Measurements from ENCODE around the gene CNNM2. TPM values are rescaled to one million over a fixed set of nuclear protein-coding genes. Genes with fewer than 3 reads are reported as not detected.

CNNM2 gene
- total and polyA plus RNA-seq, 2 experiments from 2014 or later = 3.3 to 18.0 TPM

DNA sequence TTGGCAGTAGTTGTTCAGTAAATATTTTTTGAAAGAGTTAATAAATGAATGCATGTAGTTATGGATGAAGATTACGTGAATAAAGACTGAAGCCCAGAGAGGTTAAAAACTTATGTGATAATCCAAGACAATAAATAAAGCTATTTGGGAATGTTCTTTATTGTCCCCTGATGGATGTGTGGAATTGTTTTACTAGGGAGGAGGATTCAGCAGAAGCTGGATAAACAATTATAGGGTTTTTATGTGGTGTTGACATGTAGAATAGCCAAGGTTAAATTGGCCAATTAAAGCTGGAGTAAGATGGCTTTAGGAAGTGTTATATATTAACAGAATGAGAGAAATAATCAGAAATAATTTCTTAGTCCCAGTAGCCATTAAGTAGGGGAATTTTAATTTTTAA is 66.0 kb downstream of the CNNM2 start:
- no peaks in the 10 kb centered on the region for H3K27me3 ChIP-seq
- no peak overlapping the region for H3K27ac ChIP-seq
- H3K9me3 ChIP-seq (ENCODE audit: low read depth) = no peaks in the 10 kb centered on the region
- H3K36me3 ChIP-seq = no peaks in the 10 kb centered on the region
- H3K4me1 ChIP-seq (ENCODE audit: low read depth) = no peaks in the 10 kb centered on the region
- H3K4me3 ChIP-seq = no peak overlapping the region
- TF ChIP-seq, protein P1, sequence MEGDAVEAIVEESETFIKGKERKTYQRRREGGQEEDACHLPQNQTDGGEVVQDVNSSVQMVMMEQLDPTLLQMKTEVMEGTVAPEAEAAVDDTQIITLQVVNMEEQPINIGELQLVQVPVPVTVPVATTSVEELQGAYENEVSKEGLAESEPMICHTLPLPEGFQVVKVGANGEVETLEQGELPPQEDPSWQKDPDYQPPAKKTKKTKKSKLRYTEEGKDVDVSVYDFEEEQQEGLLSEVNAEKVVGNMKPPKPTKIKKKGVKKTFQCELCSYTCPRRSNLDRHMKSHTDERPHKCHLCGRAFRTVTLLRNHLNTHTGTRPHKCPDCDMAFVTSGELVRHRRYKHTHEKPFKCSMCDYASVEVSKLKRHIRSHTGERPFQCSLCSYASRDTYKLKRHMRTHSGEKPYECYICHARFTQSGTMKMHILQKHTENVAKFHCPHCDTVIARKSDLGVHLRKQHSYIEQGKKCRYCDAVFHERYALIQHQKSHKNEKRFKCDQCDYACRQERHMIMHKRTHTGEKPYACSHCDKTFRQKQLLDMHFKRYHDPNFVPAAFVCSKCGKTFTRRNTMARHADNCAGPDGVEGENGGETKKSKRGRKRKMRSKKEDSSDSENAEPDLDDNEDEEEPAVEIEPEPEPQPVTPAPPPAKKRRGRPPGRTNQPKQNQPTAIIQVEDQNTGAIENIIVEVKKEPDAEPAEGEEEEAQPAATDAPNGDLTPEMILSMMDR (IDR thresholded peaks at IDR 0.05; ENCODE audit: low read depth, low read length) = no peak
- DNase-seq (ENCODE audit: low read depth in 1 of 2, low spot score in 1 of 2) = no peak

- TF ChIP-seq, protein P1 (IDR thresholded peaks at IDR 0.05; ENCODE audit: low read depth, low read length) = no peak
- no peak for DNase-seq (ENCODE audit: low read depth in 1 of 2, low spot score in 1 of 2)
- no peaks in the 10 kb centered on the region for H3K4me1 ChIP-seq (ENCODE audit: low read depth)
These were observed 67.7 kb downstream of the CNNM2 start for GRCh38 chr10:102985811-102986210.

DNA sequence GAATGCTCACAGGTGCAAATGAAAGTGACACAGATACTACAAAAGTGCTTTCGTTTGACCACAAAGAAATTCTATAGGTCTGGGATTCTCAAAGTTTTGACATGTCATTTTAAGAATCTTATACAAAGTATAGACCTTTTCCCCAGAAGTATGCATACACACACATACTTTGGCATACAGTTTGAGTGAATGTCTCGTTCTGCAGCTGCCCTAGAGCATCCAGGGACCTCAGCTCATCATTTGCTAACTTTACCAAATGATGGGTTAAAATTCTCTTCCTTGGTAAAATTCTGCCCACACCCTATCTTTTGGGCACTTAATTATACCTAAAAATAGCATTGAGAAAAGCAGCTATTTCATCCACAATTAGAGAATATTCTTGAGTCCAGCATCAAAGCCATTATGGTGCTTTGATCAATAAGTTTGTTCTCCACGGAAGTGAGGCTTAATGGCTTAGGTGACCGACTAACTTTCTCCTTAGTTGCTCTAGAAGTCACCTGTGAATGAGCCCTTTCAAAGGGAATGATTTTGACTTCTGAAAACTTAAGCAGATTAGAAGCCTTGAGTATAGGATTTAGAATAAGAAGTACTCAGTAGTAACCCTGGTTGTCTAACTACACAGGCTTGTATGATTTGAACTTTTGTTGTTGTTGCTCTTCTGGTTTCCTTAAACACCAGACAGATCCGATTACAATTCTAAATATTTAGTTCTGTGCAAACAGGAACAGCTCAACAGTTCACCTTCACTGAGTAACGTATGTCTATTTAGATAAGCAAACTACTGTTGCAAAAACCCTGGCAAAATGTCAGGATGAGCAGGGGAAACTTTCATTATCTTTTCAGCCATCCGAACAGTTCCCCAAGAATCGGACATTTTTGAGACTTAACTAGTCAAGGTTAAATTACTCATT is 70.6 kb downstream of the CNNM2 start:
- DNase-seq (ENCODE audit: low read depth in 1 of 2, low spot score in 1 of 2) = peak in 1 of 2 donors; percentile 31
- no peak overlapping the region for H3K27ac ChIP-seq

More at GRCh38 chr10:102985811-102986210, 67.7 kb downstream of the CNNM2 start:
- H3K4me3 ChIP-seq = no peak overlapping the region
- no peaks in the 10 kb centered on the region for H3K9me3 ChIP-seq (ENCODE audit: low read depth)
- H3K36me3 ChIP-seq = no peaks in the 10 kb centered on the region
- H3K27ac ChIP-seq = no peak overlapping the region
- H3K27me3 ChIP-seq = no peaks in the 10 kb centered on the region

GRCh38 chr10:102994531-102995295 is 76.6 kb downstream of the CNNM2 start:
- no peak overlapping the region for H3K27ac ChIP-seq
- no peaks in the 10 kb centered on the region for H3K4me1 ChIP-seq (ENCODE audit: low read depth)
- H3K27me3 ChIP-seq = no peaks in the 10 kb centered on the region
- DNase-seq (ENCODE audit: low read depth in 1 of 2, low spot score in 1 of 2) = no peak
- H3K4me3 ChIP-seq = no peak overlapping the region
- H3K36me3 ChIP-seq = no peaks in the 10 kb centered on the region
- TF ChIP-seq, protein P1 (IDR thresholded peaks at IDR 0.05; ENCODE audit: low read depth, low read length) = no peak
- no peaks in the 10 kb centered on the region for H3K9me3 ChIP-seq (ENCODE audit: low read depth)

More for the DNA sequence above, 70.6 kb downstream of the CNNM2 start:
- Histone ChIP-seq H3K9me3 (ENCODE audit: low read depth) (no peaks in the 10 kb centered on the region), H3K4me1 (ENCODE audit: low read depth) (no peaks in the 10 kb centered on the region), H3K4me3 (no peak overlapping the region), H3K27me3 (no peaks in the 10 kb centered on the region), H3K36me3 (no peaks in the 10 kb centered on the region)
- TF ChIP-seq, protein P1 (IDR thresholded peaks at IDR 0.05; ENCODE audit: low read depth, low read length) = no peak

GRCh38 chr10:102996876-102997275 is 78.8 kb downstream of the CNNM2 start:
- H3K27ac ChIP-seq = no peak overlapping the region
- TF ChIP-seq, protein P1 (IDR thresholded peaks at IDR 0.05; ENCODE audit: low read depth, low read length) = no peak
- H3K9me3 ChIP-seq (ENCODE audit: low read depth) = no peaks in the 10 kb centered on the region
- H3K27me3 ChIP-seq = no peaks in the 10 kb centered on the region
- no peaks in the 10 kb centered on the region for H3K4me1 ChIP-seq (ENCODE audit: low read depth)
- no peak overlapping the region for H3K4me3 ChIP-seq
- DNase-seq (ENCODE audit: low read depth in 1 of 2, low spot score in 1 of 2) = no peak
- H3K36me3 ChIP-seq = no peaks in the 10 kb centered on the region

Data from cardiac muscle cell (in vitro differentiated cells and primary cell).